IMR-90 (cell line): ENCODE results near the gene KRTAP4-16. TPM values are rescaled to one million over a fixed set of nuclear protein-coding genes. Genes with fewer than 3 reads are reported as not detected.
"Not testable (repeated sequence)": the region's sequence is repeated elsewhere in the genome, so short reads cannot be mapped to it uniquely, and the experiment has no call there.

ENCODE experiments used
- ATAC-seq: fragments of 200-7000 bp; cut with Tn5 transposase; 2 replicates; pipeline ENCODE4 v1.9.1; 2020; ENCODE audit warnings: low read depth, mild to moderate bottlenecking, moderate library complexity
- BruUV-seq: library from RNA; stranded (reverse); fragments of 400-500 nt; replicated peaks from 2 replicates; lab custom pipeline; 2021; lab: Mats Ljungman, UMichigan
- CTCF ChIA-PET: fragments of 300-600 bp; formaldehyde crosslinking; extraction: SDS; loops from one replicate; lab custom pipeline; 2021; ENCODE audit warnings: antibody characterized with exemption; lab: Yijun Ruan, JAX
- POLR2A ChIA-PET: fragments of 300-600 bp; sonication (Branson Sonifier 250); formaldehyde crosslinking; loops from one replicate; lab custom pipeline; 2022; ENCODE audit warnings: antibody characterized with exemption; ENCODE audit not compliant: unreplicated experiment; lab: Charles Lee
- DNase-seq: peaks from one replicate; pipeline ENCODE4 v3.0.0; 2013
- H2AFZ ChIP-seq: replicated peaks from 2 replicates; pipeline ENCODE3; 2013; ENCODE audit warnings: low read length, mild to moderate bottlenecking; ENCODE audit not compliant: poor library complexity
- H2AK5ac ChIP-seq: 2 replicates; pipeline ENCODE4 v1.6.1; 2013; ENCODE audit warnings: low read depth, low read length, inconsistent platforms
- H2AK9ac ChIP-seq: replicated peaks from 2 replicates; pipeline ENCODE3; 2013; ENCODE audit warnings: mild to moderate bottlenecking, low read depth, low read length, moderate library complexity; ENCODE audit not compliant: poor library complexity
- H2BK120ac ChIP-seq: 2 replicates; pipeline ENCODE4 v1.6.1; 2013; ENCODE audit warnings: low read depth, low read length, inconsistent platforms
- H2BK15ac ChIP-seq: 3 replicates; pipeline ENCODE4 v1.6.1; 2013; ENCODE audit warnings: low read depth, low read length, inconsistent platforms
- H2BK20ac ChIP-seq: 2 replicates; pipeline ENCODE4 v1.6.1; 2013; ENCODE audit warnings: low read depth, mild to moderate bottlenecking, inconsistent platforms, low read length, moderate library complexity
- H2BK5ac ChIP-seq: 2 replicates; pipeline ENCODE4 v1.6.1; 2013; ENCODE audit warnings: mild to moderate bottlenecking, low read depth, low read length, inconsistent platforms; ENCODE audit not compliant: poor library complexity, severe bottlenecking
- H3K14ac ChIP-seq: replicated peaks from 2 replicates; pipeline ENCODE4 v1.6.1; 2013; ENCODE audit warnings: low read depth, low read length, inconsistent platforms
- H3K18ac ChIP-seq: 2 replicates; pipeline ENCODE4 v1.6.1; 2013; ENCODE audit warnings: low read depth, low read length, control low read depth
- H3K23ac ChIP-seq: 2 replicates; pipeline ENCODE4 v1.6.1; 2013; ENCODE audit warnings: low read depth, low read length, inconsistent platforms
- H3K27ac ChIP-seq: 2 replicates; pipeline ENCODE4 v1.5.1; 2013; ENCODE audit warnings: mild to moderate bottlenecking, control low read depth, low read length; ENCODE audit not compliant: insufficient read depth
- H3K27me3 ChIP-seq: 2 replicates; pipeline ENCODE4 v1.6.1; 2013; ENCODE audit warnings: low read length; ENCODE audit not compliant: control insufficient read depth, insufficient read depth
- H3K36me3 ChIP-seq: 2 replicates; pipeline ENCODE4 v1.6.1; 2013; ENCODE audit warnings: low read length, mixed read lengths; ENCODE audit not compliant: control insufficient read depth, insufficient read depth
- H3K4ac ChIP-seq: 2 replicates; pipeline ENCODE4 v1.6.1; 2013; ENCODE audit warnings: low read depth, low read length, inconsistent platforms
- H3K4me1 ChIP-seq: 2 replicates; pipeline ENCODE4 v1.6.1; 2013; ENCODE audit warnings: low read length, mixed read lengths; ENCODE audit not compliant: control insufficient read depth, insufficient read depth
- H3K4me2 ChIP-seq: 2 replicates; pipeline ENCODE4 v1.6.1; 2013; ENCODE audit warnings: low read depth, mild to moderate bottlenecking, control low read depth, low read length, moderate library complexity
- H3K4me3 ChIP-seq: 2 replicates; pipeline ENCODE4 v1.5.1; 2013; ENCODE audit warnings: low read depth, mild to moderate bottlenecking, control low read depth, low read length, moderate library complexity; ENCODE audit not compliant: insufficient read depth
- H3K56ac ChIP-seq: 2 replicates; pipeline ENCODE4 v1.6.1; 2013; ENCODE audit warnings: low read length, inconsistent platforms; ENCODE audit not compliant: insufficient read depth; ENCODE audit errors: extremely low read depth
- H3K79me1 ChIP-seq, 2 experiments: 2 replicates each; pipeline ENCODE4 v1.6.1; 2013; ENCODE audit warnings: low read length in 2 of 2, inconsistent platforms in 1 of 2, low read depth in 1 of 2
- H3K9ac ChIP-seq: 2 replicates; pipeline ENCODE4 v1.6.1; 2013; ENCODE audit warnings: low read depth, low read length, control low read depth
- H3K9me1 ChIP-seq: 2 replicates; pipeline ENCODE4 v1.6.1; 2013; ENCODE audit warnings: low read length, inconsistent platforms; ENCODE audit not compliant: insufficient read depth
- H3K9me3 ChIP-seq: 2 replicates; pipeline ENCODE4 v1.6.1; 2013; ENCODE audit warnings: low read length; ENCODE audit not compliant: control insufficient read depth, insufficient read depth
- H4K20me1 ChIP-seq: 2 replicates; pipeline ENCODE4 v1.6.1; 2013; ENCODE audit warnings: low read length, inconsistent platforms; ENCODE audit not compliant: insufficient read depth
- H4K5ac ChIP-seq: 2 replicates; pipeline ENCODE4 v1.6.1; 2013; ENCODE audit warnings: mild to moderate bottlenecking, low read depth, low read length, control low read depth
- H4K8ac ChIP-seq, 2 experiments: 2 replicates each; pipeline ENCODE4 v1.6.1; 2013; ENCODE audit warnings: low read depth in 2 of 2, low read length in 2 of 2, control low read depth in 1 of 2, inconsistent platforms in 1 of 2
- H4K91ac ChIP-seq: 2 replicates; pipeline ENCODE4 v1.6.1; 2013; ENCODE audit warnings: low read depth, low read length, inconsistent platforms; ENCODE audit not compliant: insufficient read depth
- WGBS, 2 experiments: methylation state at CpG; one replicate each; pipeline versions ENCODE4 v1.1.5 to v1.1.7; 2013; ENCODE audit warnings: missing lambda C conversion rate in 2 of 2; ENCODE audit not compliant: insufficient read length in 1 of 2; ENCODE audit errors: extremely low coverage in 2 of 2; 5-methylcytosine and 5-hydroxymethylcytosine counted together
- dilution Hi-C: fragments of 300-500 bp; cut with HindIII; formaldehyde crosslinking; loops from one replicate; pipeline ENCODE4 v1.14.3; 2018; ENCODE audit warnings: low sequenced_read_pairs; ENCODE audit not compliant: unreplicated experiment
- in situ Hi-C: fragments of 300-500 bp; cut with MboI; formaldehyde crosslinking; loops from 3 replicates; pipeline ENCODE4 v1.14.3; 2019; ENCODE audit warnings: low sequenced_read_pairs, inconsistent platforms, mixed read lengths
- intact Hi-C: fragments of 100-400 bp; cut with micrococcal nuclease; formaldehyde crosslinking; loops from 2 replicates; pipeline ENCODE4 v1.10.0; 2022
- polyA plus RNA-seq, 3 experiments: library from polyadenylated mRNA; depleted of rRNA; stranded (reverse); fragments of >200 nt; gene quantifications; 2 replicates each; pipeline ENCODE4 v1.2.3, GENCODE V29; 2012; ENCODE audit warnings: low replicate concordance in 1 of 3
- total RNA-seq: library from RNA; depleted of rRNA; stranded (reverse); fragments of >200 nt; gene quantifications from 2 replicates; pipeline ENCODE4 v1.2.3, GENCODE V29; 2012

The KRTAP4-16 gene
- total and polyA plus RNA-seq, 2 of the 4 experiments (the other 2 are of a cell fraction), result not detected

GRCh38 chr17:41088760-41089352 is 13.2 kb downstream of the KRTAP4-16 start:
- H3K4me1 ChIP-seq, H3K9me3 ChIP-seq, H3K14ac ChIP-seq, H3K79me1 ChIP-seq, H2AK9ac ChIP-seq, H3K36me3 ChIP-seq, H3K56ac ChIP-seq, POLR2A ChIA-PET, DNase-seq, H4K20me1 ChIP-seq, H3K23ac ChIP-seq, H4K8ac ChIP-seq, H3K4me2 ChIP-seq, H3K9me1 ChIP-seq, H2AFZ ChIP-seq, CTCF ChIA-PET, H2BK20ac ChIP-seq, H3K27me3 ChIP-seq, H3K18ac ChIP-seq, intact Hi-C loops, H2AK5ac ChIP-seq, H2BK5ac ChIP-seq, H3K9ac ChIP-seq, H4K91ac ChIP-seq, BruUV-seq, H3K27ac ChIP-seq, ATAC-seq, H4K5ac ChIP-seq, in situ Hi-C loops, H2BK120ac ChIP-seq, H3K4me3 ChIP-seq, dilution Hi-C loops, H3K4ac ChIP-seq, H2BK15ac ChIP-seq: not testable (repeated sequence)
- WGBS, 2 experiments, result no CpG with 5 or more reads among the region's 4 CpGs

DNA sequence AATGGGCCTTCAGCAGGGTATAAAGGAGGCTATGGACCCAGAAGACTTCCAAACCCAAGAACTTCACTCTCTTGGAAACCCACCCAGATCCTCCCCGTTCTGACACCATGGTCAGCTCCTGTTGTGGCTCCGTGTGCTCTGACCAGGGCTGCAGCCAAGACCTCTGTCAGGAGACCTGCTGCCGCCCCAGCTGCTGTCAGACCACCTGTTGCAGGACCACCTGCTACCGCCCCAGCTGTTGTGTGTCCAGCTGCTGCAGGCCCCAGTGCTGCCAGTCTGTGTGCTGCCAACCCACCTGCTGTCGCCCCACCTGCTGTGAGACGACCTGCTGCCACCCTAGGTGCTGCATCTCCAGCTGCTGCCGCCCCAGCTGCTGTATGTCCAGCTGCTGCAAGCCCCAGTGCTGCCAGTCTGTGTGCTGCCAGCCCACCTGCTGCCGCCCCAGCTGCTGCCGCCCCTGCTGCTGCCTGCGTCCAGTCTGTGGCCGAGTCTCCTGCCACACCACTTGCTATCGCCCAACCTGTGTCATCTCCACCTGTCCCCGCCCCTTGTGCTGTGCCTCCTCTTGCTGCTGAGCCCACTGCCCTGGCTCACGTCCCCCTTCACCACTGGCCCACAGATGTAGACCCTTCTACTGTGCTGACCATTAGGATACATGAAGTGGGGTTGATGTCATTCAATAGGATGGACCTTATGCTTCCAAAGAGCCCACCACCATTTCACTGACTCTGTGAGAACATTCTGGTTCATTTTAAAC is 17.7 kb downstream of the KRTAP4-16 start, which contains the start of gene KRTAP4-7:
TSS of gene KRTAP4-7 (plus strand) at position 51 of the 757 bp plus-strand sequence. CDS start at position 108, 57 bp downstream.
- H3K27me3 ChIP-seq, H3K9me1 ChIP-seq, H3K4me3 ChIP-seq, dilution Hi-C loops, H3K4me1 ChIP-seq, H2AFZ ChIP-seq, H3K27ac ChIP-seq, DNase-seq, H3K36me3 ChIP-seq, H4K20me1 ChIP-seq, H3K9me3 ChIP-seq, H3K9ac ChIP-seq, H3K79me1 ChIP-seq, intact Hi-C loops, H2AK9ac ChIP-seq, BruUV-seq, in situ Hi-C loops, POLR2A ChIA-PET, ATAC-seq: not testable (repeated sequence)
- peak within 1 kb of the TSS; percentile 74 to 79 for H4K8ac ChIP-seq
- peak within 1 kb of the TSS; percentile 45; the same call in 1 of the 2 replicates for H3K23ac ChIP-seq
- H3K14ac ChIP-seq, result peak within 1 kb of the TSS; percentile 72
- 60% methylated on average over 1 of the region's 14 CpGs; no CpG with 5 or more reads in 1 of the 2 experiments for WGBS, 2 experiments
- H3K56ac ChIP-seq, result peak within 1 kb of the TSS; percentile 11; the same call in 1 of the 2 replicates
- peak within 1 kb of the TSS; percentile 96 for H2AK5ac ChIP-seq
- H3K4ac ChIP-seq, result peak within 1 kb of the TSS; percentile 88
- H2BK20ac ChIP-seq, result peak within 1 kb of the TSS; percentile 85
- H4K5ac ChIP-seq, result peak within 1 kb of the TSS; percentile 42; the same call in 1 of the 2 replicates
- H2BK15ac ChIP-seq, result peak within 1 kb of the TSS; percentile 90; the same call in 2 of the 3 replicates
- H4K91ac ChIP-seq, result peak within 1 kb of the TSS; percentile 89
- peak within 1 kb of the TSS; percentile 69; the same call in 1 of the 2 replicates for H3K18ac ChIP-seq
- H2BK5ac ChIP-seq, result peak within 1 kb of the TSS; percentile 95
- peak within 1 kb of the TSS; percentile 59; the same call in 1 of the 2 replicates for H3K4me2 ChIP-seq
- H2BK120ac ChIP-seq, result peak within 1 kb of the TSS; percentile 93
- CTCF ChIA-PET, result interaction anchor here (0.6 kb wide), 1 partner anchor 10 kb away, joined by 4 read pairs; no protein-coding TSS in a partner anchor
